Measurements from ENCODE around the gene PCDHA1.

DNA sequence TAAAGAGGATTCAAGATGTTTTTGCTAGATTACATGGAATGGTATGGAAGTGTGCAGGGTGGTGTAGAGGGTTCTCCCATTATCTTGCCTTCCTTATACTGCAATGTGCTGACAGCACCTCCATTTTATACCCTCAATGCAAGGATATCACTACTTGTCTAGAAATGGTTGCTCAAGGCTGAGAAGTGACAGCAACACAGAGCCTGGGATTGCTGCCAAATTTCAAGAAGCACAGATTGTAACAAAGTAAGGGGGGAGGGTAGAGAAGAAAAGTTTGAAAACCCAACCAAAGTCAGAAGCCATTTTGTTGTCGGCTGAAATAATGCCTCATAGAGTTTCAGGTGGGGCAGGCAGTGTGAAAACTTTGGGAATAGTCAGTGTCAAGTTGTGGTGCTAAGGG is 210.1 kb downstream of the PCDHA1 start:
- TF ChIP-seq POLR2AphosphoS5 (IDR thresholded peaks at IDR 0.05) (no peak), POLR2A (IDR thresholded peaks at IDR 0.05) (no peak)
- TF ChIP-seq, protein P1, sequence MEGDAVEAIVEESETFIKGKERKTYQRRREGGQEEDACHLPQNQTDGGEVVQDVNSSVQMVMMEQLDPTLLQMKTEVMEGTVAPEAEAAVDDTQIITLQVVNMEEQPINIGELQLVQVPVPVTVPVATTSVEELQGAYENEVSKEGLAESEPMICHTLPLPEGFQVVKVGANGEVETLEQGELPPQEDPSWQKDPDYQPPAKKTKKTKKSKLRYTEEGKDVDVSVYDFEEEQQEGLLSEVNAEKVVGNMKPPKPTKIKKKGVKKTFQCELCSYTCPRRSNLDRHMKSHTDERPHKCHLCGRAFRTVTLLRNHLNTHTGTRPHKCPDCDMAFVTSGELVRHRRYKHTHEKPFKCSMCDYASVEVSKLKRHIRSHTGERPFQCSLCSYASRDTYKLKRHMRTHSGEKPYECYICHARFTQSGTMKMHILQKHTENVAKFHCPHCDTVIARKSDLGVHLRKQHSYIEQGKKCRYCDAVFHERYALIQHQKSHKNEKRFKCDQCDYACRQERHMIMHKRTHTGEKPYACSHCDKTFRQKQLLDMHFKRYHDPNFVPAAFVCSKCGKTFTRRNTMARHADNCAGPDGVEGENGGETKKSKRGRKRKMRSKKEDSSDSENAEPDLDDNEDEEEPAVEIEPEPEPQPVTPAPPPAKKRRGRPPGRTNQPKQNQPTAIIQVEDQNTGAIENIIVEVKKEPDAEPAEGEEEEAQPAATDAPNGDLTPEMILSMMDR (IDR thresholded peaks at IDR 0.05 in 8 of 11, conservative IDR thresholded peaks at IDR 0.05 in 3 of 11), result no peak

All from spleen (tissue), 7 donors.